Measurements from ENCODE around the gene OR4D1. TPM values are rescaled to one million over a fixed set of nuclear protein-coding genes. Genes with fewer than 3 reads are reported as not detected.

Gene OR4D1
- total and polyA plus RNA-seq, 9 of the 15 experiments (the other 6 are each of a cell fraction or from before 2014, with no cell fraction given): not detected

DNA sequence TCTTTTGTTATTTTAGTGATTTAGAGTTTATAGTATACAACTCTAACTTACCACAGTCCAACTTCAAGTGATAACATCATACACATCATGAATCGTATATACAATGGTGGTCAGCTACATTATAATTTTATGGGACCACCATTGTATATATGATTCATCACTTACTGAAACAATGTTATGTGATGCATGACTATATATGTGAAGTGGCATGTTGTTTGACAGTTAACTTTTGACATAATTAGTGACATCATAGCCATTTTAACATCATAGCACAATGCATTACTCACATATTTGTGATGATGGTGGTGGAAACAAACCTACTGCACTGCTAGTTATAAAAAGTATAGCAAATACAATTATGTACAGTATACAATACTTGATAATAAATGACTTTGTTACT is 43.1 kb upstream of the OR4D1 start:
- ATAC-seq: no peak
- H3K36me3 ChIP-seq (ENCODE audit: control insufficient read depth, insufficient read depth, low read length): no peaks in the 10 kb centered on the region

More for the DNA sequence above, 43.1 kb upstream of the OR4D1 start:
- intact Hi-C loops (cut with micrococcal nuclease) (no loop called here), in situ Hi-C loops (cut with MboI) (loop anchor here (25.0 kb wide), 1 partner anchor 968 kb away; no protein-coding TSS in a partner anchor)
- Histone ChIP-seq H3K9ac (ENCODE audit: insufficient read depth in 1 of 2, low read depth in 2 of 2, low read length in 2 of 2) (no peak overlapping the region), H3K4me2 (ENCODE audit: insufficient read depth, low read length) (no peak overlapping the region), H3K27me3 (ENCODE audit: control insufficient read depth in 2 of 2, insufficient read depth in 2 of 2, low read length in 2 of 2) (no peaks in the 10 kb centered on the region; a peak in 1 of 5 replicates), H2AFZ (ENCODE audit: low read depth, low read length) (no peak overlapping the region), H3K4me1 (replicated peaks in 1 of 2; ENCODE audit: control insufficient read depth in 2 of 2, insufficient read depth in 2 of 2, low read length in 2 of 2) (no peaks in the 10 kb centered on the region), H3K27ac (ENCODE audit: extremely low read depth, low read depth, low read length) (no peak overlapping the region), H3K4me3 (no peak overlapping the region), H3K9me1 (ENCODE audit: control insufficient read depth, insufficient read depth, low read length) (no peaks in the 10 kb centered on the region), H3K79me2 (ENCODE audit: control insufficient read depth, insufficient read depth, low read length) (no peaks in the 10 kb centered on the region), H4K20me1 (replicated peaks; ENCODE audit: control insufficient read depth, insufficient read depth, low read length) (no peaks in the 10 kb centered on the region), H3K9me3 (replicated peaks; ENCODE audit: control insufficient read depth, insufficient read depth, low read depth, low read length) (no peaks in the 10 kb centered on the region)
- ChIA-PET CTCF (ENCODE audit: low intra/inter-chr PET ratio) (no interaction called here), POLR2A (no interaction called here)
- 13% methylated on average over 1 of the region's 1 CpG for WGBS (ENCODE audit: insufficient coverage, low coverage, missing lambda C conversion rate)
- no TSS peak for BruUV-seq (replicated peaks)
- TF ChIP-seq, protein P1, sequence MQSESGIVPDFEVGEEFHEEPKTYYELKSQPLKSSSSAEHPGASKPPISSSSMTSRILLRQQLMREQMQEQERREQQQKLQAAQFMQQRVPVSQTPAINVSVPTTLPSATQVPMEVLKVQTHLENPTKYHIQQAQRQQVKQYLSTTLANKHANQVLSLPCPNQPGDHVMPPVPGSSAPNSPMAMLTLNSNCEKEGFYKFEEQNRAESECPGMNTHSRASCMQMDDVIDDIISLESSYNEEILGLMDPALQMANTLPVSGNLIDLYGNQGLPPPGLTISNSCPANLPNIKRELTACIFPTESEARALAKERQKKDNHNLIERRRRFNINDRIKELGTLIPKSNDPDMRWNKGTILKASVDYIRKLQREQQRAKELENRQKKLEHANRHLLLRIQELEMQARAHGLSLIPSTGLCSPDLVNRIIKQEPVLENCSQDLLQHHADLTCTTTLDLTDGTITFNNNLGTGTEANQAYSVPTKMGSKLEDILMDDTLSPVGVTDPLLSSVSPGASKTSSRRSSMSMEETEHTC (IDR thresholded peaks at IDR 0.05): no peak
- TF ChIP-seq, protein P2, sequence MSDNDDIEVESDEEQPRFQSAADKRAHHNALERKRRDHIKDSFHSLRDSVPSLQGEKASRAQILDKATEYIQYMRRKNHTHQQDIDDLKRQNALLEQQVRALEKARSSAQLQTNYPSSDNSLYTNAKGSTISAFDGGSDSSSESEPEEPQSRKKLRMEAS (CRISPR knock-in tag; IDR thresholded peaks at IDR 0.05): no peak
- TF ChIP-seq ERF (CRISPR knock-in tag; IDR thresholded peaks at IDR 0.05) (no peak), BRD9 (IDR thresholded peaks at IDR 0.05; ENCODE audit: low read depth, partially characterized antibody) (no peak), HMG20A (CRISPR knock-in tag; conservative IDR thresholded peaks at IDR 0.05) (no peak), ZNF282 (CRISPR knock-in tag; IDR thresholded peaks at IDR 0.05) (no peak)
- DNase-seq (ENCODE audit: extremely low read depth in 1 of 4, low spot score in 3 of 4) (no peak), FAIRE-seq (no peak)
